ENCODE results near the gene MUC22. TPM values are rescaled to one million over a fixed set of nuclear protein-coding genes. Genes with fewer than 3 reads are reported as not detected.

Gene MUC22
- total and polyA plus RNA-seq, 10 of the 15 experiments (the other 5 are each of a cell fraction or from before 2014, with no cell fraction given) = under 0.01 to 0.09 (median 0.04) TPM; not detected in 4

DNA sequence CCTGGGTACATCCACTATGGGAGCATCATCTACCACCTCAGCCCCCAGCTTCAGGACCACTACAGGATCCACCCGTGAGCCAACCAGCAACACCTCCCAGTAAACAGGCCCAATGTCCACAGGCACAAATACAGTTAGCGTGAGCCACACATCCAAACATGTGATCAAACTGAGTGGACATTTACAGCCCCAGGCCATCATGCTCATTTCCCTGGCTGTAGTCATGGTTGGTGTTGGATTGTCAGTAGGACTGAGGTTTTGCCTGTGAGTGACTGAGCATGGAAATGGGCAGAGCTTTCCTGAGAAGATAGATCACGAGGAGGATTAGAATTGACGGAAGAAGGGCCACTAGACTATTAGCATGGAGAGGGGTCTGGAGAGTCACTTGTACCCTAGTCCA is 37.5 kb upstream of the MUC22 start (continued):
- TF ChIP-seq ZNF207 (IDR thresholded peaks at IDR 0.05; ENCODE audit: borderline replicate concordance) = no peak
- no peak for TF ChIP-seq MEF2A (IDR thresholded peaks at IDR 0.05; ENCODE audit: insufficient read depth, low read depth, low read length)
- TF ChIP-seq, protein P1, sequence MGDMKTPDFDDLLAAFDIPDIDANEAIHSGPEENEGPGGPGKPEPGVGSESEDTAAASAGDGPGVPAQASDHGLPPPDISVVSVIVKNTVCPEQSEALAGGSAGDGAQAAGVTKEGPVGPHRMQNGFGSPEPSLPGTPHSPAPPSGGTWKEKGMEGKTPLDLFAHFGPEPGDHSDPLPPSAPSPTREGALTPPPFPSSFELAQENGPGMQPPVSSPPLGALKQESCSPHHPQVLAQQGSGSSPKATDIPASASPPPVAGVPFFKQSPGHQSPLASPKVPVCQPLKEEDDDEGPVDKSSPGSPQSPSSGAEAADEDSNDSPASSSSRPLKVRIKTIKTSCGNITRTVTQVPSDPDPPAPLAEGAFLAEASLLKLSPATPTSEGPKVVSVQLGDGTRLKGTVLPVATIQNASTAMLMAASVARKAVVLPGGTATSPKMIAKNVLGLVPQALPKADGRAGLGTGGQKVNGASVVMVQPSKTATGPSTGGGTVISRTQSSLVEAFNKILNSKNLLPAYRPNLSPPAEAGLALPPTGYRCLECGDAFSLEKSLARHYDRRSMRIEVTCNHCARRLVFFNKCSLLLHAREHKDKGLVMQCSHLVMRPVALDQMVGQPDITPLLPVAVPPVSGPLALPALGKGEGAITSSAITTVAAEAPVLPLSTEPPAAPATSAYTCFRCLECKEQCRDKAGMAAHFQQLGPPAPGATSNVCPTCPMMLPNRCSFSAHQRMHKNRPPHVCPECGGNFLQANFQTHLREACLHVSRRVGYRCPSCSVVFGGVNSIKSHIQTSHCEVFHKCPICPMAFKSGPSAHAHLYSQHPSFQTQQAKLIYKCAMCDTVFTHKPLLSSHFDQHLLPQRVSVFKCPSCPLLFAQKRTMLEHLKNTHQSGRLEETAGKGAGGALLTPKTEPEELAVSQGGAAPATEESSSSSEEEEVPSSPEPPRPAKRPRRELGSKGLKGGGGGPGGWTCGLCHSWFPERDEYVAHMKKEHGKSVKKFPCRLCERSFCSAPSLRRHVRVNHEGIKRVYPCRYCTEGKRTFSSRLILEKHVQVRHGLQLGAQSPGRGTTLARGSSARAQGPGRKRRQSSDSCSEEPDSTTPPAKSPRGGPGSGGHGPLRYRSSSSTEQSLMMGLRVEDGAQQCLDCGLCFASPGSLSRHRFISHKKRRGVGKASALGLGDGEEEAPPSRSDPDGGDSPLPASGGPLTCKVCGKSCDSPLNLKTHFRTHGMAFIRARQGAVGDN (IDR thresholded peaks at IDR 0.05) = no peak
- no peak for TF ChIP-seq SIN3A (IDR thresholded peaks at IDR 0.05; ENCODE audit: low read depth, low read length)

DNA sequence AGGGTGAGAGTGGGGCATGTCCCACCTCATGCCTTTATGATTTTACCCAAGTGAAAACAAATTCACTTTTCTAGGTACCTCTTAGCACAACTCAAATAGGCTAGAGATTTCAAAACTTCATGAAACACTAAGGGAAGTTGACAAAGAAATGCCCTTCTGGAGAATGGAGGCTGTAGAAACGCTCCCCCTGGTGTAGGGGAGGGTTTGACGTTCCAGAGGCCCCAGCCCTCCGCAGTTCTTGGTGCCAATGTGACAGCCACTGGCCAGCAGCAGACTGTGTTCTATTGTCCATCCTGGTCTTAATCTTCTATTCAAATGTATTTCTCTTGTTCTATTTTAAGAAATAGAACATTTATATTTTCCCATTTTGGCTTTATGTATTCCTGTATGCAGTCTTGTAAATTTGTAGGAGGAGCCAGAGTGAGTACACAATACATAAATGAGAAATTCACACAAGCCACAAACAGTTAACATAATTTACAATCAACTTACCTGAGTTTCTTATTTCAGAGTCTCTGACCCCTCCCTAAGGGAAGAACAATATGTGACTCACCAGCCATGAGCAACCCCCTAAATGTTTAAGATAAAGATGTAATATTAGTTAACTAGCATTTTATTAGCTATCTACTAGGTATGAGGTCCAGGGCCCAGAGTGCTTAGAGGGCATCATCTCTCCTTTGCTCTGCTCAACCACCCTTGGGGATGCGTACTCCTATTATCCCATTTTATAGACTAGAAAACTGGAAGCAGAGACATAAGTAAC is 35.6 kb upstream of the MUC22 start:
- H3K9me3 ChIP-seq (replicated peaks; ENCODE audit: control insufficient read depth, insufficient read depth, low read length) = no peaks in the 10 kb centered on the region
- ChIA-PET RAD21 (ENCODE audit: unreplicated experiment) (no interaction called here), POLR2A (no interaction called here), CTCF (interaction anchor here (1.1 to 1.2 kb wide), 2 partner anchors 10 to 105 kb away, joined by 3 to 4 read pairs; no protein-coding TSS in a partner anchor), SMC1A (ENCODE audit: uncharacterized antibody, unreplicated experiment) (interaction anchor here (0.6 kb wide), 1 partner anchor 190 kb away, joined by 4 read pairs; no protein-coding TSS in a partner anchor)
- H3K36me3 ChIP-seq (ENCODE audit: control insufficient read depth in 2 of 2, insufficient read depth in 2 of 2, low read length in 1 of 2) = no peaks in the 10 kb centered on the region
- WGBS (ENCODE audit: insufficient coverage, insufficient replicate concordance, low lambda C conversion rate, missing lambda C conversion rate) = 58% methylated on average over 4 of the region's 4 CpGs
- H3K4me1 ChIP-seq (ENCODE audit: control insufficient read depth, insufficient read depth, low read length) = 0 out of 2 replicates have a peak, but pooled peaks cover 4% of the 10 kb centered on the region
- no peak overlapping the region for H3K4me2 ChIP-seq (ENCODE audit: control insufficient read depth, insufficient read depth)
- H4K20me1 ChIP-seq (ENCODE audit: control insufficient read depth, insufficient read depth) = no peaks in the 10 kb centered on the region
- no TSS peak for BruUV-seq (replicated peaks)
- no peaks in the 10 kb centered on the region for H3K79me2 ChIP-seq (ENCODE audit: control insufficient read depth, insufficient read depth, low read length)
- no peak overlapping the region for H3K4me3 ChIP-seq
- H3K27ac ChIP-seq (ENCODE audit: control insufficient read depth, insufficient read depth) = no peak overlapping the region
- ATAC-seq (no peak), FAIRE-seq (no peak), DNase-seq (ENCODE audit: low read depth, low spot score) (no peak)
- in situ Hi-C loops (cut with MboI) = no loop called here
- H2AFZ ChIP-seq (ENCODE audit: control insufficient read depth, low read depth, low read length) = no peak overlapping the region
- TF ChIP-seq TBL1XR1 (IDR thresholded peaks at IDR 0.05; ENCODE audit: low read depth, low read length) (no peak), SREBF2 (IDR thresholded peaks at IDR 0.05; ENCODE audit: low read length) (no peak), MTA2 (IDR thresholded peaks at IDR 0.05; ENCODE audit: low read depth) (no peak), CREB1 (IDR thresholded peaks at IDR 0.05; ENCODE audit: low read depth) (no peak), STAT3 (IDR thresholded peaks at IDR 0.05; ENCODE audit: low read depth, low read length) (no peak), MYC (IDR thresholded peaks at IDR 0.05; ENCODE audit: insufficient read depth, insufficient read length, insufficient replicate concordance, low read length, severe bottlenecking) (no peak), SMARCA5 (IDR thresholded peaks at IDR 0.05) (no peak), ZNF384 (IDR thresholded peaks at IDR 0.05; ENCODE audit: borderline replicate concordance, low read depth, low read length) (no peak)
- H3K27me3 ChIP-seq (replicated peaks in 1 of 2; ENCODE audit: control insufficient read depth in 2 of 2, insufficient read depth in 2 of 2, low read length in 1 of 2) = no peaks in the 10 kb centered on the region; a peak in 1 of 4 replicates
- intact Hi-C loops (cut with micrococcal nuclease; ENCODE audit: unreplicated experiment) = no loop called here
- no peak overlapping the region for H3K9ac ChIP-seq (ENCODE audit: control insufficient read depth, insufficient read depth, low read length)

Measured in GM12878 (cell line).